K562 (cell line): ENCODE results near the gene NXF1. TPM values are rescaled to one million over a fixed set of nuclear protein-coding genes. Genes with fewer than 3 reads are reported as not detected.
A peak's percentile ranks its signal among the peaks of the same experiment; 100 is the strongest.

Source experiments
- BCLAF1 ChIP-seq, 2 experiments: fragments of 450-650 bp in 1 of 2; IDR thresholded peaks; 2 replicates each; pipeline ENCODE4 v1.6.1; 2011 to 2017; ENCODE audit warnings: low read depth in 2 of 2, antibody characterized with exemption in 1 of 2, borderline replicate concordance in 1 of 2, low read length in 1 of 2, mild to moderate bottlenecking in 1 of 2, mixed read lengths in 1 of 2; ENCODE audit not compliant: control insufficient read depth in 1 of 2
- BMI1 ChIP-seq: fragments of 150-350 bp; IDR thresholded peaks from 2 replicates; pipeline ENCODE4 v1.6.1; 2014; ENCODE audit warnings: low read length
- BRCA1 ChIP-seq, 2 experiments: fragments of 450-650 bp in 1 of 2; sonication (generic) in 1 of 2; formaldehyde crosslinking in 1 of 2; IDR thresholded peaks; 2 replicates each; pipeline versions ENCODE4 v1.5.0 to v1.6.1; 2017 to 2020; ENCODE audit warnings: mild to moderate bottlenecking in 1 of 2, missing genetic modification reagents in 1 of 2
- CGGBP1 ChIP-seq: fragments of 250-450 bp; sonication (Bioruptor Pico); IDR thresholded peaks from 2 replicates; pipeline ENCODE4 v1.9.0; 2021; ENCODE audit warnings: mild to moderate bottlenecking
- CLOCK ChIP-seq: fragments of 250-450 bp; sonication (Bioruptor Pico); IDR thresholded peaks from 2 replicates; pipeline ENCODE4 v1.4.0; 2020; ENCODE audit warnings: mild to moderate bottlenecking, moderate library complexity, borderline replicate concordance
- CREBBP ChIP-seq: IDR thresholded peaks from one replicate; pipeline ENCODE4 v1.6.1; 2012; ENCODE audit warnings: low read depth, mild to moderate bottlenecking, control low read depth, inconsistent platforms, low read length
- ELF1 ChIP-seq: fragments of 200-800 bp; sonication (Bioruptor generic); IDR thresholded peaks from 2 replicates; pipeline ENCODE4 v1.6.1; 2016; ENCODE audit warnings: missing genetic modification characterization, missing compliant biosample characterization
- EWSR1 ChIP-seq: fragments of 450-650 bp; IDR thresholded peaks from 2 replicates; pipeline ENCODE4 v1.6.1; 2018; ENCODE audit warnings: borderline replicate concordance, mild to moderate bottlenecking, low read depth, moderate library complexity; ENCODE audit not compliant: partially characterized antibody
- MCM5 ChIP-seq: fragments of 450-650 bp; IDR thresholded peaks from 2 replicates; pipeline ENCODE4 v1.6.1; 2016; ENCODE audit warnings: low read depth
- MCM7 ChIP-seq, 2 experiments: fragments of 450-650 bp; IDR thresholded peaks; 2 replicates each; pipeline ENCODE4 v1.6.1; 2016 to 2018
- NBN ChIP-seq: fragments of 450-650 bp; IDR thresholded peaks from 2 replicates; pipeline ENCODE4 v1.6.1; 2016; ENCODE audit warnings: low read depth, mild to moderate bottlenecking
- PCBP2 ChIP-seq: fragments of 200-400 bp; formaldehyde crosslinking; IDR thresholded peaks from 2 replicates; pipeline ENCODE4 v1.6.1; 2018; ENCODE audit warnings: low read length, low read depth, mild to moderate bottlenecking, moderate library complexity; ENCODE audit not compliant: poor library complexity, severe bottlenecking
- PURB ChIP-seq: sonication (generic); formaldehyde crosslinking; IDR thresholded peaks from 2 replicates; pipeline ENCODE4 v1.9.0; 2021; ENCODE audit warnings: low read depth, mild to moderate bottlenecking, missing genetic modification reagents
- RBM14 ChIP-seq: fragments of 200-400 bp; formaldehyde crosslinking; IDR thresholded peaks from 2 replicates; pipeline ENCODE4 v1.6.1; 2018; ENCODE audit warnings: low read depth, mild to moderate bottlenecking, low read length, moderate library complexity, borderline replicate concordance; ENCODE audit not compliant: insufficient read depth
- RNF2 ChIP-seq: sonication (generic); IDR thresholded peaks from 2 replicates; pipeline ENCODE4 v1.6.1; 2016
- TEAD4 ChIP-seq, 2 experiments: sonication (generic) in 1 of 2; formaldehyde crosslinking in 1 of 2; IDR thresholded peaks; 2 replicates each; pipeline versions ENCODE4 v1.6.1 to v1.8.0; 2012 to 2022; ENCODE audit warnings: borderline replicate concordance in 1 of 2, inconsistent platforms in 1 of 2, low read length in 1 of 2, mild to moderate bottlenecking in 1 of 2, missing genetic modification reagents in 1 of 2
- TRIM28 ChIP-seq: fragments of 450-650 bp; IDR thresholded peaks from 2 replicates; pipeline ENCODE4 v1.6.1; 2017
- U2AF2 ChIP-seq: fragments of 200-400 bp; formaldehyde crosslinking; optimal IDR thresholded peaks from 2 replicates; pipeline ENCODE3; 2017; ENCODE audit warnings: low read depth, mild to moderate bottlenecking, low read length
- ZFX ChIP-seq: sonication (generic); formaldehyde crosslinking; IDR thresholded peaks from 2 replicates; pipeline ENCODE4 v1.8.0; 2022; ENCODE audit warnings: mild to moderate bottlenecking, missing genetic modification reagents, moderate library complexity
- ZNF121 ChIP-seq: sonication (generic); formaldehyde crosslinking; conservative IDR thresholded peaks from 2 replicates; pipeline ENCODE4 v1.8.0; 2022; ENCODE audit warnings: missing genetic modification reagents
- ZNF124 ChIP-seq: sonication (generic); formaldehyde crosslinking; IDR thresholded peaks from 2 replicates; pipeline ENCODE4 v1.8.1; 2022; ENCODE audit warnings: missing genetic modification reagents
- ZNF140 ChIP-seq: fragments of 250-450 bp; sonication (Bioruptor Pico); IDR thresholded peaks from 2 replicates; pipeline ENCODE4 v1.8.0; 2021; ENCODE audit warnings: moderate library complexity, mild to moderate bottlenecking, inconsistent platforms
- ZNF583 ChIP-seq: fragments of 250-450 bp; sonication (Bioruptor Pico); IDR thresholded peaks from 2 replicates; pipeline ENCODE4 v1.4.0; 2020
- polyA plus RNA-seq, 8 experiments: library from polyadenylated mRNA; depleted of rRNA in 4 of 8; stranded (reverse) in 5 of 8; unstranded in 3 of 8; fragments of >200 nt; fragmentation: Nextera tagmentation in 2 of 8; fragmentation: Illumina TruSeq in 1 of 8; extraction: Ambion mirVana in 2 of 8; extraction: Trizol in 1 of 8; gene quantifications; 2 replicates each; pipeline versions ENCODE4 v1.2.1 to v1.2.3, GENCODE V29; 2011 to 2014; ENCODE audit warnings: inconsistent platforms in 1 of 8, missing spikeins in 1 of 8
- total RNA-seq, 7 experiments: library from RNA; depleted of rRNA in 6 of 7; stranded (reverse); fragments of >200 nt in 6 of 7; fragmentation: Illumina TruSeq in 2 of 7; extraction: Trizol in 2 of 7; gene quantifications; 2 replicates each; pipeline versions ENCODE4 v1.2.1 to v1.2.3, GENCODE V29; 2011 to 2021; ENCODE audit warnings: low replicate concordance in 1 of 7

The NXF1 gene
- total and polyA plus RNA-seq, 9 of the 15 experiments (the other 6 are each of a cell fraction or from before 2014, with no cell fraction given), result 18.1 to 98.3 (median 35.8) TPM

GRCh38 chr11:62787005-62787759 is 18.1 kb downstream of the NXF1 start, which contains the start of gene TMEM179B (continued):
- TF ChIP-seq ELF1 (tag) (peak; percentile 90), PURB (peak; percentile 78; the same call in 1 of the 2 replicates), BRCA1 (IDR thresholded peaks at IDR 0.05) (no peak), BRCA1 (CRISPR knock-in tag; IDR thresholded peaks at IDR 0.05) (no peak), TEAD4 (IDR thresholded peaks at IDR 0.05; ENCODE audit: low read length) (no peak; the same call in 1 of the 2 replicates), TEAD4 (CRISPR knock-in tag; IDR thresholded peaks at IDR 0.05; ENCODE audit: borderline replicate concordance) (no peak), ZNF583 (CRISPR knock-in tag) (0 out of 2 replicates have a peak, but pooled peaks have one; percentile 31), BMI1 (no peak), CGGBP1 (0 out of 2 replicates have a peak, but pooled peaks have one; percentile 29), ZFX (CRISPR knock-in tag) (peak; percentile 93), EWSR1 (no peak), U2AF2 (no peak), CREBBP (no peak), ZNF124 (no peak), ZNF121 (CRISPR knock-in tag) (no peak), MCM7 (IDR thresholded peaks at IDR 0.05) (no peak), CLOCK (no peak), MCM5 (no peak), ZNF140 (no peak), RNF2 (peak; percentile 51), TRIM28 (no peak), NBN (peak; percentile 43; the same call in 1 of the 2 replicates), PCBP2 (peak; percentile 57), RBM14 (0 out of 2 replicates have a peak, but pooled peaks have one; percentile 46), BCLAF1 (IDR thresholded peaks at IDR 0.05; ENCODE audit: borderline replicate concordance in 1 of 2, control insufficient read depth in 1 of 2, low read depth in 2 of 2, low read length in 1 of 2) (no peak)
